Myometrial cell (primary cell): ENCODE results near the gene HSFX2. TPM values are rescaled to one million over a fixed set of nuclear protein-coding genes. Genes with fewer than 3 reads are reported as not detected.

Source experiments
- total RNA-seq: library from RNA; depleted of rRNA; stranded (reverse); fragments of >200 nt; gene quantifications from 2 replicates; pipeline ENCODE4 v1.2.3, GENCODE V29; 2015

The HSFX2 gene, protein sequence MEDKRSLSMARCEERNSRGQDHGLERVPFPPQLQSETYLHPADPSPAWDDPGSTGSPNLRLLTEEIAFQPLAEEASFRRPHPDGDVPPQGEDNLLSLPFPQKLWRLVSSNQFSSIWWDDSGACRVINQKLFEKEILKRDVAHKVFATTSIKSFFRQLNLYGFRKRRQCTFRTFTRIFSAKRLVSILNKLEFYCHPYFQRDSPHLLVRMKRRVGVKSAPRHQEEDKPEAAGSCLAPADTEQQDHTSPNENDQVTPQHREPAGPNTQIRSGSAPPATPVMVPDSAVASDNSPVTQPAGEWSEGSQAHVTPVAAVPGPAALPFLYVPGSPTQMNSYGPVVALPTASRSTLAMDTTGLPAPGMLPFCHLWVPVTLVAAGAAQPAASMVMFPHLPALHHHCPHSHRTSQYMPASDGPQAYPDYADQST
- total RNA-seq, result not detected in 2 replicates

DNA sequence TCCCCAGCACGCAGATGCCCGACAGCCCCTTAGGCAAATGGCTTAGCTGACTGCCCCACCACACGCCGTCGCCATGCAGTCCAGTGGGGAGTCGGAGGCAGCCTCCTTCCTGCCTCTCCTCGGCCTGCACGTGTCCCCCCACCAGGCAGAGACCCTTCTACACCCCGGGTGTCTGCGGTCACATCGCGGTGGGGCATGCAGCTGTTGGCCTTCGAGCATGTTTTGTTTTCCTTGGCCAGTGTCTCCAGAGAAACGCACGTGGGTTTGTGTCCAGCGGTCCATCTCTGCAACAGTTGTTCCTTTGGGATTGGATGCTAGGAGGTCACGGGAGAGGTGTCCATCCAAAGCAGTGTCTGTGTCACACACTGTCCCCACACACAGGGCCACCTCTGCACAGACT is at the start of gene HSFX2:
HSFX2 (minus strand) TSS at position 101 of the 400 bp plus-strand sequence. CDS start 614 bp downstream, outside the sequence.

DNA sequence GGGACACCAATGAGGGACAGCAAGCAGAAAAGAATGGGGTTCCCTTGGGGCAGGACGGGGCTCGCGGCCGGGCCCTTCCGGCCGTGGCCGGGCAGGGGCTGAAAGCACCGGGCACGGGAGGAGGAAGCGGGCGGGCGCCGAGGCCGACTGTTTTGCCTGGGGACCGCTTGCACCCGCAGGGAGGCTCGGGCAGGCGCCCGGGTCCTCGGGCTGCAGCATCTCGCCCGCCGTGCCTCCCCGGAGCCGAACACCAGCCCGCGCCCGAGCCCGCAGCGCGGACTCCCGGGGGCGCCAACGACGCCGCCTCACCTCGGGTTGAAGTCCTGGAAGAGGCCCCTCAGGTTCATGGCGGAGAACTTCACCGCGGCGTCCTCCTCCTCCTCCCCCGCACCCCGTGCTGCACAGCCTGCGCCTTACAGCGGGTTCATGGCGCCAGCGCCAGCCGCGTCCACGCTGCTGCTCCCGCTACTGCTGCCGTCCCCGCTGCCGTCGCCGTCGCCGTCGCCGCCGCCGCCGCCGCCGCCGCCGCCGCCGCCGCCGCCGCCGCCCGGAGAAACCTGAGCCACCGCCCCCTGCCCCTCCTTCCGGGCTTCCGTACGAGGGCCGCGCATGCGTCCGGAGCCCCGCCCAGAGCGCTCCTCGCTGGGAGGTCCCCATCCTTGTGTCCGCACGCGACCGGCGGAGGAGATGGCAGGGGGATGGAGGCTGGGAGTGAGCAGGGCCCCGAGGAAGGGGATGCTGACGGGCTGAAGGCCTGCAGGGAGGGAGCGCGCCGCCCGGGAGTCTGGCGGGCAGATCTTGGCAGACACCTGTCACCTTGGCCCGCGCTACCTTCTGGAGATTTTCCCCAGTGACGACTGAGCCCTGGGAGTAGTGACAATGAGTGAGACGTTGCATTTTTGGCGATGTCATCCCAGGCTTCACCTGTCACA is 36.4 kb upstream of the HSFX2 start, which contains the start of gene TMEM185A:
TMEM185A (minus strand) TSS at position 559 of the 932 bp plus-strand sequence; CDS start at position 347, 212 bp downstream.

DNA sequence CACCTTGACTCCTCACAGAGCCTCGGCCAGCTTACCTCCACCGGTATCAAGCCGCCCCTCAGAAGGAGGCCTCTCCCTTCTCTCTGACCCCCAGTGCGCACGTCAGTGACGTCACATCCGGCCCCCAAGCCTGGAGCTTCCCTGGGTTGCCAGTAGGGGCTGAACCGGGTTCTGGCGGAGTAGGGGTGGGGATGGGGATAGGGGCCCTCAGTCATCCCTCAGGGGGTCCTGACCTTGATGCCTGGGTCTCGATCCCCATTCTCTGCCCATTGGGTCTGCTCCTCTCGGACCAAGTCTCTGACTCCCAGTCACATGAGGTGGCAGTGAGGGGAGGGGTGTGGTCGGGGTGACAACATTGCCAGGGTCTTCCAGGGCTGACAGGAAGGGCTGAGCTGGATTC is 7.8 kb downstream of the HSFX2 start, which contains the start of gene MAGEA9B:
MAGEA9B (minus strand) TSS at position 101 of the 400 bp plus-strand sequence. CDS start 4,280 bp downstream, outside the sequence.

DNA sequence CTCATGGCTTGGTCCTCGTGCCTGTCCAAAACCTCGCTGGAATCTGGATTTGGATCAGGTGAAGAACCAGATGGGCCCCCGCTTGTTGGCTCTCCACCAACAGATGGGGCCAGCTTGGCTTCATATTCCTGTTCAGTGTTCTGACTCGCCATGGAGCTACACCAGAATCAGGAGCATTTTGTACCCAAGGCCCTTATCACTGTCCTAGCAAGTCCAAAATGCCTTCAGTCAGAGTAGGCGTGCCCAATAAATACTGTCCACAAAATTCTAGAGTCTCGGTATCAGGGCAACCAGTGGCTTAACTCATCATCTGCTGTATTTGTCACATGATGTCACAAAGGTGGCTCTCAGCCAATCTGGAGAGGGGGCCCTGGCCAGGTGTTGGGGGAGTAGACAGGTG is 45.4 kb downstream of the HSFX2 start, which contains the start of gene HSFX3:
HSFX3 (minus strand) TSS at position 224 of the 400 bp plus-strand sequence; CDS start at position 152, 72 bp downstream.

Other genes with a start within 250 kb of the HSFX2 start
- 20.2 and 40.1 TPM in 2 replicates for gene IDS, start 90.0 kb downstream of the HSFX2 start, total RNA-seq
- 8.9 and 14.4 TPM in 2 replicates for gene EOLA1, start 54.3 kb downstream of the HSFX2 start, total RNA-seq
- gene HSFX3, start 45.4 kb downstream of the HSFX2 start, total RNA-seq, result not detected in 2 replicates
- not detected in 2 replicates for gene MAGEA9B, start 7.9 kb downstream of the HSFX2 start, total RNA-seq
- gene TMEM185A, start 36.5 kb upstream of the HSFX2 start, total RNA-seq, result 9.8 and 12.2 TPM in 2 replicates
- gene MAGEA11, start 116.7 kb upstream of the HSFX2 start, total RNA-seq, result not detected in 2 replicates
- gene HSFX1, start 178.8 kb upstream of the HSFX2 start, total RNA-seq, result 0.18 and 0.86 TPM in 2 replicates
- not detected in 2 replicates for gene MAGEA9, start 186.6 kb upstream of the HSFX2 start, total RNA-seq